H1 (cell line): ENCODE measurements around the gene LPP. TPM values are rescaled to one million over a fixed set of nuclear protein-coding genes. Genes with fewer than 3 reads are reported as not detected.

Source experiments
- CTCF ChIA-PET: fragments of 300-600 bp; sonication (Branson Sonifier 250); formaldehyde crosslinking; loops from one replicate; lab custom pipeline; 2021; ENCODE audit not compliant: partially characterized antibody; lab: Charles Lee
- POLR2A ChIA-PET: fragments of 300-600 bp; sonication (Branson Sonifier 250); formaldehyde crosslinking; loops from one replicate; lab custom pipeline; 2021; ENCODE audit warnings: inconsistent platforms; ENCODE audit not compliant: partially characterized antibody; lab: Charles Lee
- DNase-seq, 2 experiments: peaks; one replicate each; pipeline versions ENCODE4 v3.0.0 to v3.0.0-alpha.2; 2010 to 2022; ENCODE audit warnings: low spot score in 2 of 2, low read depth in 1 of 2, mixed read lengths in 1 of 2
- FAIRE-seq: peaks from 2 replicates; lab custom pipeline; 2011; peaks lifted over from hg19 to GRCh38; lab: Jason Lieb, UNC
- H2AFZ ChIP-seq: 2 replicates; pipeline ENCODE4 v1.8.1; 2012; ENCODE audit warnings: low read length, inconsistent platforms
- H2AK5ac ChIP-seq: 2 replicates; pipeline ENCODE4 v1.6.1; 2013; ENCODE audit warnings: low read depth, low read length
- H2BK120ac ChIP-seq: replicated peaks from 2 replicates; pipeline ENCODE3; 2013; ENCODE audit warnings: low read depth, low read length, inconsistent platforms
- H2BK12ac ChIP-seq: 2 replicates; pipeline ENCODE4 v1.6.1; 2013; ENCODE audit warnings: low read depth, low read length
- H2BK15ac ChIP-seq: 2 replicates; pipeline ENCODE4 v1.6.1; 2013; ENCODE audit warnings: low read length
- H2BK20ac ChIP-seq: 2 replicates; pipeline ENCODE4 v1.6.1; 2013; ENCODE audit warnings: low read length
- H2BK5ac ChIP-seq: 2 replicates; pipeline ENCODE4 v1.6.1; 2013; ENCODE audit warnings: low read depth, low read length
- H3K14ac ChIP-seq: 2 replicates; pipeline ENCODE4 v1.6.1; 2013; ENCODE audit warnings: inconsistent platforms; ENCODE audit not compliant: insufficient read length
- H3K18ac ChIP-seq: 2 replicates; pipeline ENCODE4 v1.6.1; 2013; ENCODE audit warnings: low read length; ENCODE audit errors: extremely low read depth
- H3K23ac ChIP-seq: 2 replicates; pipeline ENCODE4 v1.6.1; 2013; ENCODE audit warnings: inconsistent platforms; ENCODE audit not compliant: insufficient read length
- H3K23me2 ChIP-seq: 2 replicates; pipeline ENCODE4 v1.6.1; 2013; ENCODE audit warnings: low read depth, low read length
- H3K27ac ChIP-seq: 2 replicates; pipeline ENCODE4 v1.6.1; 2011; ENCODE audit warnings: low read depth, low read length, inconsistent platforms
- H3K27me3 ChIP-seq, 4 experiments: replicated peaks in 1 of 4; 1 replicate in 1 of 4; 2 replicates in 3 of 4; pipeline versions ENCODE4 v1.6.1 to v1.8.1; 2011 to 2013; ENCODE audit warnings: low read length in 3 of 4, mild to moderate bottlenecking in 3 of 4, inconsistent platforms in 2 of 4, mixed read lengths in 2 of 4, moderate library complexity in 1 of 4; ENCODE audit not compliant: control insufficient read depth in 3 of 4, insufficient read depth in 3 of 4; ENCODE audit errors: extremely low read depth in 1 of 4
- H3K36me3 ChIP-seq, 4 experiments: 2 replicates each; pipeline versions ENCODE4 v1.6.1 to v1.8.1; 2011 to 2013; ENCODE audit warnings: mild to moderate bottlenecking in 4 of 4, low read length in 3 of 4, moderate library complexity in 2 of 4, control low read depth in 1 of 4, inconsistent platforms in 1 of 4; ENCODE audit not compliant: insufficient read depth in 4 of 4, control insufficient read depth in 2 of 4
- H3K4ac ChIP-seq: replicated peaks from 2 replicates; pipeline ENCODE3; 2013; ENCODE audit warnings: low read length, low read depth, mixed read lengths, inconsistent platforms; ENCODE audit not compliant: insufficient read length
- H3K4me1 ChIP-seq, 4 experiments: replicated peaks in 1 of 4; 1 replicate in 1 of 4; 2 replicates in 3 of 4; pipeline versions ENCODE4 v1.6.1 to v1.8.1; 2011 to 2013; ENCODE audit warnings: low read length in 3 of 4, inconsistent platforms in 2 of 4, mixed read lengths in 1 of 4; ENCODE audit not compliant: insufficient read depth in 4 of 4, control insufficient read depth in 3 of 4
- H3K4me2 ChIP-seq, 2 experiments: 2 replicates each; pipeline versions ENCODE4 v1.6.1 to v1.8.1; 2011 to 2013; ENCODE audit warnings: low read depth in 2 of 2, low read length in 2 of 2, control low read depth in 1 of 2, inconsistent platforms in 1 of 2, mild to moderate bottlenecking in 1 of 2; ENCODE audit not compliant: insufficient read depth in 1 of 2
- H3K4me3 ChIP-seq, 4 experiments: fragments of 200-600, 300-600 bp in 1 of 4; sonication (generic), shearing (Covaris generic), sonication (Bioruptor Twin) in 1 of 4; 2 replicates each; pipeline versions ENCODE4 v1.5.1 to v1.8.1; 2011 to 2016; ENCODE audit warnings: low read length in 4 of 4, low read depth in 3 of 4, control low read depth in 2 of 4, inconsistent platforms in 2 of 4, mild to moderate bottlenecking in 2 of 4, mixed read lengths in 1 of 4, moderate library complexity in 1 of 4; ENCODE audit not compliant: insufficient read depth in 2 of 4; ENCODE audit errors: extremely low read depth in 1 of 4
- H3K56ac ChIP-seq: replicated peaks from 2 replicates; pipeline ENCODE3; 2013; ENCODE audit warnings: low read depth, mild to moderate bottlenecking, mixed read lengths, low read length, inconsistent platforms; ENCODE audit not compliant: insufficient read length
- H3K79me1 ChIP-seq: 2 replicates; pipeline ENCODE4 v1.6.1; 2013; ENCODE audit warnings: low read depth, low read length, control low read depth
- H3K79me2 ChIP-seq, 2 experiments: 2 replicates each; pipeline versions ENCODE4 v1.6.1 to v1.8.1; 2012 to 2013; ENCODE audit warnings: low read length in 2 of 2, mild to moderate bottlenecking in 2 of 2, inconsistent platforms in 1 of 2; ENCODE audit not compliant: insufficient read depth in 2 of 2, control insufficient read depth in 1 of 2
- H3K9ac ChIP-seq, 4 experiments: replicated peaks in 1 of 4; 1 replicate in 1 of 4; 2 replicates in 3 of 4; pipeline versions ENCODE4 v1.6.1 to v1.8.1; 2011 to 2013; ENCODE audit warnings: low read depth in 3 of 4, low read length in 3 of 4, control low read depth in 2 of 4, mild to moderate bottlenecking in 2 of 4, moderate library complexity in 2 of 4, inconsistent platforms in 1 of 4; ENCODE audit errors: extremely low read depth in 1 of 4
- H3K9me3 ChIP-seq, 2 experiments: 2 replicates each; pipeline versions ENCODE4 v1.6.1 to v1.8.1; 2012 to 2013; ENCODE audit warnings: mild to moderate bottlenecking in 2 of 2, moderate library complexity in 2 of 2, control low read depth in 1 of 2, inconsistent platforms in 1 of 2, low read depth in 1 of 2, low read length in 1 of 2, mixed read lengths in 1 of 2; ENCODE audit not compliant: insufficient read depth in 2 of 2
- H4K20me1 ChIP-seq, 2 experiments: replicated peaks in 1 of 2; 2 replicates each; pipeline versions ENCODE3 to v1.8.1; 2011 to 2013; ENCODE audit warnings: inconsistent platforms in 2 of 2, low read length in 2 of 2, mild to moderate bottlenecking in 1 of 2; ENCODE audit not compliant: insufficient read depth in 2 of 2, control insufficient read depth in 1 of 2
- H4K5ac ChIP-seq: 2 replicates; pipeline ENCODE4 v1.6.1; 2013; ENCODE audit warnings: low read length, low read depth, mixed read lengths, inconsistent platforms; ENCODE audit not compliant: insufficient read length
- H4K8ac ChIP-seq: 2 replicates; pipeline ENCODE4 v1.8.0; 2013; ENCODE audit warnings: mild to moderate bottlenecking, moderate library complexity, low read length, inconsistent platforms; ENCODE audit not compliant: insufficient read depth; ENCODE audit errors: extremely low read depth
- H4K91ac ChIP-seq: replicated peaks from 2 replicates; pipeline ENCODE3; 2013; ENCODE audit warnings: low read length, mixed read lengths, inconsistent platforms; ENCODE audit not compliant: insufficient read length
- GABPA ChIP-seq: IDR thresholded peaks from 2 replicates; pipeline ENCODE4 v1.6.1; 2011; ENCODE audit warnings: mild to moderate bottlenecking, low read length, moderate library complexity, borderline replicate concordance; ENCODE audit not compliant: insufficient read depth
- GTF2F1 ChIP-seq: IDR thresholded peaks from 2 replicates; pipeline ENCODE4 v1.6.1; 2012; ENCODE audit warnings: low read depth, low read length, improper control_type of control experiment, borderline replicate concordance
- HDAC2 ChIP-seq, 2 experiments: fragments of 300-600 bp in 1 of 2; sonication (generic) in 1 of 2; IDR thresholded peaks; 2 replicates each; pipeline ENCODE4 v1.6.1; 2011 to 2012; ENCODE audit warnings: low read depth in 2 of 2, low read length in 2 of 2, mild to moderate bottlenecking in 2 of 2, moderate library complexity in 2 of 2, borderline replicate concordance in 1 of 2, inconsistent platforms in 1 of 2
- JUND ChIP-seq: IDR thresholded peaks from 2 replicates; pipeline ENCODE4 v1.6.1; 2011; ENCODE audit warnings: mild to moderate bottlenecking, improper control_type of control experiment, low read length
- NRF1 ChIP-seq: IDR thresholded peaks from 2 replicates; pipeline ENCODE4 v1.6.1; 2011; ENCODE audit warnings: mild to moderate bottlenecking, low read depth, low read length, improper control_type of control experiment
- RAD21 ChIP-seq, 2 experiments: IDR thresholded peaks in 1 of 2; conservative IDR thresholded peaks in 1 of 2; 2 replicates each; pipeline ENCODE4 v1.6.1; 2011; ENCODE audit warnings: low read depth in 2 of 2, low read length in 2 of 2, improper control_type of control experiment in 1 of 2, inconsistent platforms in 1 of 2, mild to moderate bottlenecking in 1 of 2, moderate library complexity in 1 of 2
- RXRA ChIP-seq: IDR thresholded peaks from 2 replicates; pipeline ENCODE4 v1.6.1; 2011; ENCODE audit warnings: low read depth, mild to moderate bottlenecking, low read length, moderate library complexity; ENCODE audit not compliant: insufficient read depth
- SIRT6 ChIP-seq: IDR thresholded peaks from one replicate; pipeline ENCODE4 v1.7.1; 2012; ENCODE audit warnings: low read length, inconsistent platforms
- TAF1 ChIP-seq: IDR thresholded peaks from 2 replicates; pipeline ENCODE4 v1.6.1; 2011; ENCODE audit warnings: mild to moderate bottlenecking, low read depth, low read length
- TBP ChIP-seq: IDR thresholded peaks from 2 replicates; pipeline ENCODE4 v1.6.1; 2011; ENCODE audit warnings: low read depth, low read length, improper control_type of control experiment
- TCF12 ChIP-seq: IDR thresholded peaks from 2 replicates; pipeline ENCODE4 v1.6.1; 2011; ENCODE audit warnings: low read depth, mild to moderate bottlenecking, low read length
- WGBS, 2 experiments: shearing (Covaris generic) in 1 of 2; methylation state at CpG; one replicate each; pipeline versions ENCODE4 v1.1.6 to v1.1.7; 2013 to 2015; ENCODE audit warnings: low lambda C conversion rate in 2 of 2, mixed read lengths in 2 of 2, inconsistent platforms in 1 of 2, low coverage in 1 of 2, missing lambda C conversion rate in 1 of 2; ENCODE audit not compliant: insufficient replicate concordance in 2 of 2, insufficient coverage in 1 of 2, insufficient read length in 1 of 2; ENCODE audit errors: extremely low coverage in 1 of 2, missing lambda C conversion rate in 1 of 2; 5-methylcytosine and 5-hydroxymethylcytosine counted together
- polyA plus RNA-seq, 7 experiments: library from polyadenylated mRNA; depleted of rRNA in 3 of 7; stranded (reverse) in 5 of 7; unstranded in 2 of 7; fragments of >200 nt in 5 of 7; fragments of 200-250 nt in 2 of 7; gene quantifications; 1 replicate in 5 of 7; 2 replicates in 1 of 7; 4 replicates in 1 of 7; pipeline versions ENCODE4 v1.2.1 to v1.2.3, GENCODE V29; 2011 to 2013; ENCODE audit warnings: missing spikeins in 2 of 7, mixed read lengths in 2 of 7
- total RNA-seq: library from RNA; stranded (reverse); fragmentation: NEBNext Ultra II Directional; extraction: Animal tissue kit (Norgen Biotek cat#: 25700); gene quantifications from 2 replicates; pipeline ENCODE4 v1.2.1, GENCODE V29; 2021
- TF ChIP-seq, protein P1 (sequence below): IDR thresholded peaks from 2 replicates; pipeline ENCODE4 v1.6.1; 2012; ENCODE audit warnings: inconsistent platforms

LPP gene
- total and polyA plus RNA-seq, 2 of the 8 experiments (the other 6 are each of a cell fraction or from before 2014, with no cell fraction given), result 10.0 to 53.3 TPM

- no peak overlapping the region for H2BK5ac ChIP-seq
- ChIA-PET POLR2A (no interaction called here), CTCF (interaction anchor here (0.6 to 1.6 kb wide), 5 partner anchors 10 to 667 kb away, joined by 3 to 4 read pairs (median 3); no protein-coding TSS in a partner anchor)
- H2BK15ac ChIP-seq, result no peak overlapping the region
- 71% methylated on average over 6 of the region's 6 CpGs; no CpG with 5 or more reads in 1 of the 2 experiments for WGBS, 2 experiments
- DNase-seq (no peak), FAIRE-seq (no peak)
- no peak overlapping the region for H3K14ac ChIP-seq
- no peaks in the 10 kb centered on the region for H3K27me3 ChIP-seq
- no peak overlapping the region for H3K27ac ChIP-seq
- no peaks in the 10 kb centered on the region for H3K4me1 ChIP-seq
- H3K4ac ChIP-seq, result no peak overlapping the region
- no peak overlapping the region for H2AK5ac ChIP-seq
- no peaks in the 10 kb centered on the region for H3K9me3 ChIP-seq
- H2BK120ac ChIP-seq, result no peak overlapping the region
- H2BK20ac ChIP-seq, result no peak overlapping the region
- H3K79me2 ChIP-seq, result no peaks in the 10 kb centered on the region
- no peak overlapping the region for H2AFZ ChIP-seq
- no peak overlapping the region for H4K91ac ChIP-seq
- no peak overlapping the region for H3K4me2 ChIP-seq
- H3K36me3 ChIP-seq, result no peaks in the 10 kb centered on the region
- H3K23ac ChIP-seq, result no peak overlapping the region
- H4K5ac ChIP-seq, result no peak overlapping the region
- H3K9ac ChIP-seq, result no peak overlapping the region
- H3K18ac ChIP-seq, result no peak overlapping the region
- H3K79me1 ChIP-seq, result no peaks in the 10 kb centered on the region
- H3K23me2 ChIP-seq, result no peaks in the 10 kb centered on the region
- no peak overlapping the region for H3K56ac ChIP-seq
- H3K4me3 ChIP-seq, result no peak overlapping the region
- no peak overlapping the region for H2BK12ac ChIP-seq
- H4K20me1 ChIP-seq, result peaks cover 0 to 2% of the 10 kb centered on the region in 2 experiments
- no peak overlapping the region for H4K8ac ChIP-seq
- TF ChIP-seq GABPA (no peak), TBP (no peak), GTF2F1 (no peak), SIRT6 (no peak), TCF12 (no peak), NRF1 (no peak), RAD21 (IDR thresholded peaks at IDR 0.05 in 1 of 2, conservative IDR thresholded peaks at IDR 0.05 in 1 of 2; ENCODE audit: low read depth in 2 of 2, low read length in 2 of 2) (no peak), TAF1 (no peak), RXRA (no peak), HDAC2 (IDR thresholded peaks at IDR 0.05; ENCODE audit: borderline replicate concordance in 1 of 2, low read depth in 2 of 2, low read length in 2 of 2) (no peak), JUND (no peak)
- TF ChIP-seq, protein P1, sequence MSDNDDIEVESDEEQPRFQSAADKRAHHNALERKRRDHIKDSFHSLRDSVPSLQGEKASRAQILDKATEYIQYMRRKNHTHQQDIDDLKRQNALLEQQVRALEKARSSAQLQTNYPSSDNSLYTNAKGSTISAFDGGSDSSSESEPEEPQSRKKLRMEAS, result no peak
Observed at GRCh38 chr3:188407158-188407880, 253.4 kb downstream of the LPP start.
